Stimulated activated CD4-positive, alpha-beta T cell treated with anti-CD3 and anti-CD28 coated beads, Interleukin-4, amount 100 ng/mL, for 1 hour (primary cell): Measurements from ENCODE around the gene SH3D19.

Source experiments
- DNase-seq: peaks from one replicate; pipeline ENCODE4 v3.0.0-alpha.2; 2020

SH3D19 gene, protein sequence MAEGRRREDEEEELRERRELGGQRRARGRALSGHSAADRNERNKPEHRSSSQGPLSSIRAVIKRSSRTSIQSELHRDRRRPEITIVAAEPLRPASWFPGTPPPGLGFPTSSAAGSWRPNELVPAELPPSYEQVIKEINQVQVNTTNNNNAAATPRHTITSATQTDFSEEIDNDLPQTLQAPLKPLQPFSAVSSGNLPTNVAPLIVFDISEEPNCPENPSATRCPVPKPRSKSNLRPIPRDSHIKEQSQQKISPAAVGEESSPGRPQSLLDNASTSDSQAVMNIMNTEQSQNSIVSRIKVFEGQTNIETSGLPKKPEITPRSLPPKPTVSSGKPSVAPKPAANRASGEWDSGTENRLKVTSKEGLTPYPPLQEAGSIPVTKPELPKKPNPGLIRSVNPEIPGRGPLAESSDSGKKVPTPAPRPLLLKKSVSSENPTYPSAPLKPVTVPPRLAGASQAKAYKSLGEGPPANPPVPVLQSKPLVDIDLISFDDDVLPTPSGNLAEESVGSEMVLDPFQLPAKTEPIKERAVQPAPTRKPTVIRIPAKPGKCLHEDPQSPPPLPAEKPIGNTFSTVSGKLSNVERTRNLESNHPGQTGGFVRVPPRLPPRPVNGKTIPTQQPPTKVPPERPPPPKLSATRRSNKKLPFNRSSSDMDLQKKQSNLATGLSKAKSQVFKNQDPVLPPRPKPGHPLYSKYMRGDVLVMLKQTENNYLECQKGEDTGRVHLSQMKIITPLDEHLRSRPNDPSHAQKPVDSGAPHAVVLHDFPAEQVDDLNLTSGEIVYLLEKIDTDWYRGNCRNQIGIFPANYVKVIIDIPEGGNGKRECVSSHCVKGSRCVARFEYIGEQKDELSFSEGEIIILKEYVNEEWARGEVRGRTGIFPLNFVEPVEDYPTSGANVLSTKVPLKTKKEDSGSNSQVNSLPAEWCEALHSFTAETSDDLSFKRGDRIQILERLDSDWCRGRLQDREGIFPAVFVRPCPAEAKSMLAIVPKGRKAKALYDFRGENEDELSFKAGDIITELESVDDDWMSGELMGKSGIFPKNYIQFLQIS

DNA sequence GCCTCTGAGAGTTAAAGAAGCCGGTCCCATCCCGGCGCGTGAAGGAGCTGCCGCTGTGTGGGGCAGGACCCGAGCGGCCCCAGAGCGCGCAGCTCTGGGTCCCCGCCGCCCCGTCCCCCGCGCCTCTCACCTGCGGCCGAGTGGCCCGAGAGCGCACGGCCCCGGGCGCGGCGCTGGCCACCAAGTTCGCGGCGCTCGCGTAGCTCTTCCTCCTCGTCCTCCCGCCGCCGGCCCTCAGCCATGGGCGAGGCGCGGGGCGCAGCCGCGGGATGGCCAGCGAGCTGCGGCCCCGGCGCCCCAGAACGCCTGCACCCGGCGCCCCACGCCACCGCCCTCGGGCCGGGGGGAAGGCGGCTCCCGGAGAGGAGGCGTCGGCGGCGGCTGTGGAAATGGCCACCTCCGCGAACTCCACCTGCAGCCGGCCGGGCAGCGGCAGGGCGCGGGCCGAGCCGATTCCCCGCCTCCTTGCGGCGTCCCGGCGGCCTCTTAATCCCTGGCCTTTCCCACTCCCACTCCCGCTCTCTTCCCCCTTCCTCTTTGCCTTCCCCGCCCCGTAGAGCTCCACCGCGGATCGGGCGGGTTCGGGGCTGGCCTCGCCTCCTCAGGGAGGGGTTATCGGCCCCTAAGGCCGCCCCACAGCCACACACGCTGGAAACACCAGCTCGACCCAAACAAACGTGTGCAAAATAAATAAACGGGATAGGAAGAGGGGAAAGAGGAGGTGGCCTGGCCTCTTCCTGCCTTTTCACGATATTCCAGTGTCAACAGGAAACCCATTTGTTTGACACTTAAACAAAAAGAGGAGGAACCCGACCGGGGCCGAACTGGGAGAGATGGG is at the start of gene SH3D19:
Gene SH3D19 (minus strand): TSS at position 495 of the 838 bp plus-strand sequence. CDS start 253 bp downstream, at position 242.
- DNase-seq = no peak

DNA sequence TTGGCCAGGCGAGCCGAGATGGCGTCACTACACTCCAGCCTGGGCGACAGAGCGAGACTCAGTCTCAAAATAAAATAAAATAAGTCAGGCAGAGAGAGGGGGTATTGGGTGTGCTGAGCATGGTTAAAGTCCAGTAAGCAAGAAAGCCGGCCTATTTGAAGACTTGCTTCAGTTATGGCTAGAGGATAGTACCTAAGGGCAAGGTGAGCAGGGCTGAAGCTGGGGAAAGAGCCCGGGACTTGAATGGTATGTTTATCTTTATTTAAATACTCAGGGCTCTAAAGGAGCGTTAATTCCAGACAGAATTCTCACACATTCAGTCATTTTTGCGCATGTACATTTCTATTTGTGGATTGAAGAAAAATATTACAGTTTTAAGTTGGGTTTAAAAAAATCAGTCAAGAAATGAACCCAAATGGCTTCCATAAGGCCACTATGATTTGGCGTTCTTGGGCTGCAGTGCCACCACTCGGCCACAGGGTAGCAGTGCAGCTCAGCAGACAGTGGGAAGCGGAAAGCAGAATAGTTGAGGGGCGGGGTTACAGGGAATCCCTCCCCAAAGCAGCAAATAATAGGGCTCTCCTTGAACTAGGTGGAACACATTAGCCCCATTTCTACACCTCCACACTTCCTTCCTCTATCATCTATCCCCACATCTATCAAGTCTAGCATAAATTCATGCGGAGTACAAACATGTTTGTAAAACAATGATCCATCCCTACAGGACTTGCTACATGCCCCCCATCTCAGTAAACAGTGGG is 37.2 kb upstream of the SH3D19 start:
- DNase-seq = peak; percentile 77

DNA sequence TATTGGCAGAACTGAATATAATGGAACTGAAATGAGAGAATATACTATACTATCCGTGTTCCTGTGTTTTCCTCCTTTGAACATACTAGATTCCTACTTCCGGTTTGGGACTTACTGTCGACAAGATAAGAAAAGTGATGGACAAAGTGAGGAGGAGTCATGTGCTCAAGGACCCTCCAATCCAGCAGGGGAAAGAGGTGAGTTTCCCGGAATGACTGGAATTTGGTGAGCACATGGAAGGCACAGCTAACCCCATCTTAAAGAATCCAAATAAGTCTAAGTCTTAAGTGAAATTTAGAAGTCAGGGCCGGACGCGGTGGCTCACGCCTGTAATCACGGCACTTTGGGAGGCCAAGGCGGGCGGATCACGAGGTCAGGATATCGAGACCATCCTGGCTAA is 36.6 kb upstream of the SH3D19 start:
- DNase-seq = no peak

DNA sequence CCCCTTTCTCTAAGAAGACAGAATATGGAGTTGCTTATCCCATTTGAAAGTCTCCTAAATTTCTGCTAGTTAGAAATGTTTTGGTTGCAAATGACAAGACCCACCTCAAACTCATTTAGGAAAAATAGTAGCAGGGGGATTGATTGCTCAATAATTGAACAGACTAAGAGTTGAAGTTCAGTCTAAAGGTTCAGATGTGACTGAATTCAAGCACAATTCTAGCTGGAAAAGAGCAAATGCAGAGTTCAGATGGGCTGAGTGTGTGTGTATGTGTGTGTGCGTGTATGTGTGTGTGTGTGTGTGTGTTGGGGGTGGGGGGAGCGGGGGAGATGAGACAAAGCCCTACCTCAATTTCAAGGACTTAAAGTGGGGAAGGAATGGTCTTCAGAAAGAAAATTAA is 35.7 kb upstream of the SH3D19 start:
- no peak for DNase-seq

DNA sequence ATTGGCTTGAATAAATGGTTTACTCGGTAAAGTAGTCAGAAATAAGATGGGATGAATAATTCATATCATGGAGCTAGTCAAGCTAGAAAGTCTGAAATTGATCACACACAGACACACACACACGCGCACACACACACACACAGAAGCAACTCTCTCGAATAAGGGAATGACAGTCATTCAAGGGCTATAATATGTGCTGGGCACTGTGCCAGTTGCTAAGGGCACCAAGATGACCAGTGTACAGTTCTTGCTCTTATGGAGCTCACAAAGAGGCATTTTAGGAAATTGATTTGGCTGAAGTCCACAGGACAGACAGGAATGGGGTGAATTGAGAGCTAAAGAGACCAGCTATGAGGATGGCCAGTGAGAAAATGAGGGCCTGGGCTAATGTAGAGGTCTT is 34.2 kb upstream of the SH3D19 start:
- DNase-seq = no peak

DNA sequence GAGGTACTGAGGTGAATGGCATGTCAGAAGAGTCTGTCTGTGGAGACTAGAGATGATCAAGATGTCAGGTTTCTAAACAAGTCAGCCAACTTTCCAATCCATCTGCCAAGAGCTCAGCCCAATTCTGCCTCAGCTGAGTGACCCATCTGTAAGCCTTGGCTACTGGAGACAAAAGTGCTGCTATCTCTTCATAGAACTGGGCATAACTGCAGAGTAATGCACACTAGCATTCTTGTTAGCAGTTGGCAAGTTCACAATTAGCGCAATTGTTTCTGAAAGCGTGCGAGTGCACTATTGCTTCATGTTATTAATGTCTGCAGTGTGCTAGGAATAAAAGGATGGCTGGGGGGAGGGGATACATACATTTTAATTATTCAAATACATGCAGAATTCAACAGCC is 32.9 kb upstream of the SH3D19 start:
- DNase-seq = no peak

DNA sequence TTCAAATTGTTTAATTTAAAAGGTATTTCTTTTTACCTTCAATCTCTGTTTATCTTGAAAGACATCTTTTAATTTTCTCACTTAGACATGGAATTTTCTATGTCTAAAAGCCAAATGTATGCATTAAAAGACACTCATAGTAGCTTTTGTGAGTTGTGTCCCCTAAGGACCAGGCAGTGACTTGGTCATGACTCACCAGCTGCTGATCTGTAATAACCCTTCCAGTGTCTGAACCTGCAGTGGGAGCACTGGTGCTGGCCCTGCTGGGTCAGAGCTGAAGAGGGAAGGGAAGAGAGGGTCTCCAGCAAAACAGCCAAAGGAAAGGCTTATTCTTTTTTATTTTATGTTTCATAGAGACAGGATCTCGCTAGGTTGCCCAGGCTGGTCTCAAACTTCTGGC is 31.1 kb upstream of the SH3D19 start:
- no peak for DNase-seq

DNA sequence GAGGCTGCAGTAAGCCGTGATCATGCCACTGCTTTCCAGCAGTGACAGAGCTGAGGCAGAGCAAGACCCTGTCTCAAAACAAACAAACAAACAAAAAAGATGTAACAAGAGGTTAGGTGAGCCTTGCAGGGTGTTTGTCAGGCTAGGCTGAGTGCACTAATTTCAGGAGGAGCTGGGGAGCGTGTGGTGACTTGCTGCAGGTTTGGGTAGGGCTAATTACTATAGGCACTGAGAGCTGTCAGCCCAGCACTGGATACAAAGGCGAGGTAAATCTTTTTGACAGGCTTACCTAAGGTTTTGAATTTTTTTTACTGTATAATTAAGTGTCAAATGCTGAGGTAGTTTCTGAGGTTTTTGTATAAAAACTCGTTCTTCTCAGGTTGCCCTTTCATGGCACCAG is 29.8 kb upstream of the SH3D19 start:
- DNase-seq = no peak

DNA sequence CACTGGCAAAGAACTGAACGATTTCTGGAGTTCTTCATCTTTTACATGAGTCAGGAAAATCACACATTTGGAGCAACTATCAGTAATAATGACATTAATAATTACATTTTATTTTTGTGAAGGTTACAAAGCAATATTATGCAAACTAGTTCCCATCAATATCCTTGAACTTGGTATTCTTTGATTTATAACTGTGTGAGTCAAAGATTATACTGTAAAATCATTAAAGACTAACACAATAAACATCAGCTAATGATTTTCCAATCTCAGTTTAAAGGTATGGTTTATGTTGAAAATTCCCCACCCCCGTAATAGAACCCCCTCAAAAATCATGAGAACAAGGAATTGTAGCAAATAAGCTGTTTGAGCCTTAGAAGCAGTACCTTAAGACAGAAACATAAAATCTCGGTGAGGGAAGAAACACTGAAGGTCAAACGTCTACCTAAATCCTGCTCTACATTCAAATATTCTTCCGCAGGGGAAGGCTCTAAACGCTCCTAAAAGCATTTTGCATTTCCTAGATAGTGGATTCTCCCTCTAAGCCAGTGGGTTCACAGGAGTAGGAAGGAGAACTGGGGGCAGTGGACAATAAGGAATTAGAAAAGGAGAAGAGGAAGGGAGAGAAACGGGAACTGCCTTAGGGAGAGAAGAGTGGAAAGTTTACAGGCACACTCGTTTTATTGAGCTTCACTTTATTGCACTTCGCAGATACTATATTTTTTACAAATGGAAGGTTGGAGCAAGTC is 22.3 kb upstream of the SH3D19 start:
- no peak for DNase-seq

DNA sequence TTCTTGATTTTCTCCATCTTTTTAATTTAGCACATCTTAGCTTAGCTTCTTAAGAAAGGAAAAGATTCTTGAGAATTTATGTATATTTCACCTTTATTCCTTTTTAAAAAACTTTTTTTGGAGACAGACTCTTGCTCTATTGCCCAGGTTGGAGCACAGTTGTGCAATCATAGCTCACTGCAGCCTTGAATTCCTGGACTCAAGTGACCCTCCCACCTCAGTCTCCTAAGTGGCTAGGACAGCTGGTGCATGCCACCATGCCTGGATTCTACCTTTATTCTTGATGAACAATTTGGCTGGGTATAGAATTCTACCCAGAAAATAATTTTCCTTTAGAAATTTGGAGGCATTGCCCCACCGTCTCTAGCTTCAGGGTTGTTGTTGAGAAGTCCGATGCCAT is 19.5 kb upstream of the SH3D19 start:
- DNase-seq = no peak

DNA sequence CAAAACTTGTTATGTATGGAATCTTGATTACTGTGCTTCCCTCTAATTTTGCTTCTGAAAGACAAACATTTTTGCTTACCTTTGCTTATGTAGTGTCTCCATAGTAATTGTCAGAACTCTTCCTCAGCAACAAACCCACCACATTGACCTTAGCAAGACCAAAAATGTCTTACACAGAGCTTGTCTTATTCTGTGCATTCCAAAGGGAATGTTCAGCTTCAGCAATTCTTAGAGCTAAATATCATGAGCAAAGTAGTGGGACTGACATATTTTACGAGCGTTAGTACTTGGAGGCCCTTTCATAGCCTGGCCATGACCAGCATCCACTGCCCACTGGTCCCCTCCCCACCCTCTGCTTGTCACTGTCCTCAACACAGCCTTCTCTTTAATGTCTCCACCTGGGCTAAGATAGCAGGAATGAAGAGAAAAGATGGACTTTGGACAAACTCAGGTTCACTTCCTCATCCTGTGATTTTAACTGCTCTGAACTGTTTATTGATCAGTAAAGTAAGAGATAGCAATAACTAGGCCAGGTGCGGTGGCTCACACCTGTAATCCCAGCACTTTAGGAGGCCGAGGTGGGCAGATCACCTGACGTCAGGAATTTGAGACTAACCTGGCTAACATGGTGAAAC is 15.5 kb upstream of the SH3D19 start:
- no peak for DNase-seq

DNA sequence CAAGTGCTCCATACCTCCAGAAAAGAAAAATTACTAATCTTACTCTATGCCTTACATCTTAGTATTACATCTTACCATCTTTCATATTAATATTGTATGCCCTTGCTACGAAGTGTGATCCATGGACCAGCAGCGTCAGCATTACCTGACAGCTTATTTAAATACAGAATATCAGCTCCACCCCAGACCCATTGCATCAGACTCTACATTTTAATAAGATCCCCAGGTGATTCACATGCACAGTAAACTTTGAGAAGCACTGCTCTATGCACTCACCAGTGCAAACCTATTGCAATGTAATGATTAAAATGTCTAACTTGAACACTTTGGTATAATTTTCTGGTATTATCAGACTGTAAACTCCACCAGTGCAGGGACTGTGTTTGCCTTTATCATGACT is 14.1 kb upstream of the SH3D19 start:
- no peak for DNase-seq

DNA sequence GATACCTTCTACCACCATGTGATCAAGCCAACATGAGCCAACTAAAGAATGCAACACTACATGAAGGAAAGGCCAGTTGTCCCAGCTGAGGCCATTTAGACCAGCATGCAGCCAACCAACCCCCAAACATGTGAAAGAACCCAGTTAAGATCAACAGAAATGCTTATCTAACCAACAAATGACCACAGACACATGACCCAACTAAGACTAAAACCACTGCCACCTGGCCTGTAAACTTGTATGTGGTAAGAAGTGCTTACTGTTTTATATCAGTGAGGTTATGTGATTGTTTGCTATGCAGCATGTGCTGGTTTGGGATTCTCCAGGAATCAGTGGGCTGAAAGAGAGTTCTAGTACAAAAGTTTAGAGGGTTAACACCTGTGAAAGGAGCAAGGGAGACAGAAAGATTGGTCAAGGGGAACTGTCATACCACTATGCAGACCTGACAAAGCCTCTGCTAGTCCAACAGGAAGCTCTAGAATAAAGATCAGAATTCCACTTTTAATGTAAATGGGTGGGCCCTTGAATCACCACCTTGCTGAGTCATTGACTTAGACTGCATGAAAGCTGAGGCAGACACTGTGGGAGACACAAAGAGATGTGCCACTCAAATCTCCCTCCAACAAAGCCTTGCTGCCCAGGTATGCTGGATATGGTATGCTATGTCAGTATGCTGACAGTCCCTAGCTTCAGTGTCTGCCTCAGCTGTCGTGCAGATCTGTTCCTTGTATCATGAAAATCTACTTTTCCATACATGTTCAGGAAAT is 6.1 kb upstream of the SH3D19 start:
- DNase-seq = no peak

DNA sequence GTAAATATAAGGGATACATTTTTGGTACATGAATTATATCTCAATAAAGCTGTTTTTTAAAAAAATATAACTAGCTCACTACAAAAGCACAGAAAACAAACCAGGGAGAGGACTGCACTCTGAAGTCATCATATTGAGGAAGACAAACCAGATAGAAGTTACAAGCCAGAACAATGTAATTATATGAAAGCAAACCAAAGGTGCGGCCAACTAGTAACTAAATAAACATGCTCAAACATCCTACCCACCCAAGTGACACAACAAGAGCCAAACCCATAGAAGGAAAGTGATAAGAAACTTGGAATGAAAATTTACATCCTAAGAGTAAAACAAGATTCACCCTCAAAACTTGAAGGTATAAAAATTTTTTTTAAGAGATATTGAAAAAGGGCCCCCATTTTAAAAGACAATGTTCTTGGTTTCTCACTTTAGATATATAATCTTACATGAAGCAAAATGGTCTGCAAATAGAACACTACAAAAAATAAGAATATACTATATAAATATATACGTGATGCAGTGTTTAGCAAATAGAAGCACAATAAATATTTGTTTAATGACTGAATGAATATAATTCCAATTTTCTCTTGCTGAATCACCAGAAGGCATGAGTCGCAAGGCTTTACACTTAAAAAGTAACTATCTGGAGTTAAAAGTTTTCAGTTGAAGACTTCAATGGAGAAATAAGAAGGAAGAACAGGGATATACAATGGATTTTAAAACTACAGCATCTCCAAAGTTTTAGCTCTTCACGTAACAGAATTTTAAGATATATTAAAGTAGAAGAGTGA is 4.0 kb upstream of the SH3D19 start:
- DNase-seq = no peak

DNA sequence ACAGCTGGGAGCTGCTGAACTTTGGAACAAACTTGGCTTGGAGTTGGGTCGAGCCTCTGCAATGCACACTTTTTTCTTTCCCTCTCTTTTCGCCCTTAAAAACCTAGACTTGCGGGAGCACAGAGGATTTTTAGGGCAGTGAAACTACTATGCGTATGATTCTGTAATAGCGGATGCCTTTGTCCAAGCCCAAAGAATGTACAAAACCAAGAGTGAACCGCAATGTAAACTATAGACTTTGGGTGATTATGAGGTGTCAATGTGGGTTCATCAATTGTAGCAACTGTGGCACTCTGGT is 493 bp upstream of the SH3D19 start:
- DNase-seq = no peak

DNA sequence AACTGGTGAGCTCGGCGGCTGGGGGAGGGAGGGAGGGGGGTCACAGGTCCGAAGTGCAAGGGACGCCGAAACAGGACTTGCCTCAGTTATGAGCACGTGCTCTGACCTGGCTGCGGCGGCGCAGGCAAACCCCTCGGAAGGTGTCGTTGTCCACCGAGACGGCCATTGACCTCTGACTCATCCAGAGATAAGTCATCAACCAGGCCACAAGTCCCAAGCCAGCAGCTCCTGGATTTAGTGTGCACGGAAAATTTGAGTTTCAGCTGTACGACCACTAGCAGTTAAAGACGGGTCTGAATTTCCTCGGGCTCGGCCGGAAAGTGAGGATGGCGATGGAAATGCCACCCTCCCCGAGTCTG is 674 bp downstream of the SH3D19 start:
- no peak for DNase-seq

DNA sequence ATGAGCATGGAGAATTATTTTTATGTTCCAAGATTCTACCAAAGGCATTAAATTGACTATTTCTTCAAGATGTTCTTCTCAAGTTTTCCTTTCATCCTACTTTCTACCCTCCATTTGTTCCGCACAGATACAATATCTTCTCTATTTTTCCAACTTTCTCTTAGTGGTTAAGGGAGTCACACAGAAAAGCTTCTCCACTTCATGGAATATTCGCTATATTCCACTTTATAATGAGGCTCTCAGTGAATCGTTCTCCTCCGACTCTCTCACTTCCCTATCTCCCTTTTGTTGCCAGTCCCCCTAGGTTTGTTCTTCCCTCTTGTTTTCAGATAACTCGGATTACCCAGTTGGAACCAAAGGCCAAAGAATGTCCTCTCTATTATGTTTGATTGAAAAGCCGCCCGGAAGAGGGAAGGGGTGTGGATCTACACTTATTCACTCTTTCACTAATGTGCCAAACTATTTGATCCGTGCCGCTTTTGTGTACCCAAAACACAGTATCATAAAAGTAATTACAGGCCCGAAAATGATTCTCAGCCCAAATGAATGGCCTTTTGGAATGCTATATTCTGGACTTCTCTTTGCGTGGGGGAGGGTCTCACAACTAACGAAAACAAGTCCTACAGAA is 1.2 kb downstream of the SH3D19 start:
- no peak for DNase-seq

DNA sequence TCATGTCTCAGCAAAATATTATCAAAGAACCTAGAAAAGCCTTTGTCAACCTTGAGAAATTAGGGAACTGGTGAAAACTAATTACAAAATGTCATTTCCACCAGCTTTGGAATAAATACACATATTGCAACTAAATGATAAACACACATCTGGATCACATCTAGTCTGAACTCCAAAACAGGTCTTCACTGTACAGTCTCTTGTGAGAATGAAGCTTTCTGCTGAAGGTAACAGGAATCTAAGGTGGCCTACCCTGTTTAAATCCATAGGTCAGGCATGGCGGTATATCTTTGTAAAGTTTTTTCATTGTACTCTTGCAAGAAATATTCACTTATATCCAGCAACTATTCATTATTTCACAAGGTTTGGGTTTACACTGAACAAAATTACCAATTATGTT is 1.7 kb downstream of the SH3D19 start:
- no peak for DNase-seq

DNA sequence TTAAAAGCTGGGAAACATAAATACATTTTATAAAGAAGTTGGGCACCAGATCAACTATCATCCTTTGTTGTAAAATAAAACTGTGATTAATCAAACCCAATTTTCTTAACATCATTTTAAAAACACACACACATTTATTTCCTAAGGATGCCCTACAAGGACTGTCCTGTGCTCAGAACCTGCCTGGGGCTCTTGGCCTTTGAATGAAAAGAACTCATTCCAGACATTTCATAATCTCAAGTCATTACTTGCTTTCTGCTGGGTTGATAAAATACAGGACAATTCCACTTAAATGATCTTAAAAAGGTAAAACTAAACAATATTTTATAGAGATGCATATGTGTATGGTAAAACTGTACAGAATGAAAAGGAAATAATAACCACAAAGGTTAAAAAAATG is 2.8 kb downstream of the SH3D19 start:
- DNase-seq = no peak
